ENCODE data around the gene MRPL53. TPM values are rescaled to one million over a fixed set of nuclear protein-coding genes. Genes with fewer than 3 reads are reported as not detected.
"Not testable (repeated sequence)": the region's sequence is repeated elsewhere in the genome, so short reads cannot be mapped to it uniquely, and the experiment has no call there.

The MRPL53 gene
- total RNA-seq, 2 donors from 2014 or later, result 31.4 to 67.9 TPM

DNA sequence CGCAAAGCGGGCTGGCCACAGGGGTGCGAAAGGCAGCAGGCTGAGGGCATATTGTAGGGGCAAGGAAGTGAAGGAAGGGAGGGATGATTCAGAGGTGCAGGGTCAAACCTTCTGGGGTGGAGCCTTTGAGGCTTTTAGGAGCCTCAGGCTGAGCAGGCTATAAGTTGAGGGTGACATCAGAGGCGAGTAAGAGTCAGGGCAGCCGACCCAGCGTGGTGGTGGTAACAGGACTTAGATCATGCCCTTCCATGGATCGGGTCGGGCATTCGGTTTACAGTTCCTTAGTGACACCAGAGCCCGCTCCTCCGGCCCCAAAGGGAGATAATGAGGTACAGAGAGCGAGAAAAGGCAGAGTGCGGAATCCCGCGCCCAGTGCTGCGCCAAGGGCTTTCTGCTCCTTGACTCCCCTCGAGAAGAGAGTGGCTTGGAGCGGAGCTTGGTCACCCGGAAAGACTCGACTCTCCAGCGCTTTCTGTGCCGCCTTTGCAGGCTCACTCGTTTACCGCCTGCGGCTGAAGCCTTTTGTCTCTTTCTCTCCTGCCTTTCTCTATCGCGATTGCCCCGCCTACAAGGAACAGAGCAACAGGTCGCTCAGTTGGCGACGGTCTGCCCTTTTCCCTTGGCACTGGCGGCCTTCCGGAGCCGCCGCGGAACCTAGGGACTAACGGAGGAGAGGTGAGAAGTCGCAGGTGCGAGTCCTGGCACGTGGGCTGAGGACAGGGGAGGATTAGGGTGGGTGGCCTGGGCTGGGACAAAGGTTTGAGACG lies 26.2 kb upstream of the MRPL53 start:
- H3K27me3 Mint-ChIP-seq, result peaks cover 57% of the 10 kb centered on the region

DNA sequence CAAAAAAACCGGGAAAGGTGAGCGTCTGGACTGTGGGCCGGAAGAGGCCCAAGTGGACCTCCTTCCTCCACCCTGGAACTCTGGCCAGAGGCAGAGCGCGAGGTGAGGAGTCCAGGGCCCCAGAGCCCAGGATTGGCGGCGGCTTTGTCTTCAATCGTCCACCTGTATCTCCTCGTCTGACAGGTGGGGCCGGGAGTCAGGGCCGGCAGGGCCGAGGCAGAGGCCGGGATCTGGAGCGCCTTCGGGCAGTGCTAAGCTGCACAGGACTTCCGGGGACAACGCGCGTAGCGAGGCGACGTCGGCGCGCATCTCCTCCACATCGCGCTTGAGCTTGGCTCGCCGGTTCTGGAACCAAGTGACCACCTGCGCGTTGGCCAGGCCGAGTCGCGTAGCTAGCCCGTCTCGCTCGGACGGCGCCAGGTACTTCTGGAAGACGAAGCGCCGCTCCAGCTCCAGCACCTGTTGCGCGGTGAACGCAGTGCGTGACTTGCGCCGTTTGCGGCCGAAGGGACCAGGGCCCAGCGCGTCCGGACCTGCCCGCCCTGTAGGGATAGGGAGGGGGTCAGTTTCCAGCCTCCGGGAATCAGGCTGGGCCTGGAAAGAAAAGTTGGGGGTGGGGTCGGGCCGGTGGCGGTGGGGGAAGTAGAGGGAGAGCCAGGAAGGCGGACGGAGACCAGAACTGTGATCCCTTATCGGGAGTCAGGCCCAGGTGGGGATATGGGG lies 25.5 kb upstream of the MRPL53 start:
- Mint-ChIP-seq H3K27ac (peak overlapping the region; percentile 84), H3K27me3 (peaks cover 49% of the 10 kb centered on the region)
- peak in 1 of 3 donors; percentile 24 for DNase-seq

More for the DNA sequence above, 26.2 kb upstream of the MRPL53 start:
- H3K4me1 Mint-ChIP-seq, result peaks cover 23% of the 10 kb centered on the region
- H3K9me3 ChIP-seq (ENCODE audit: control insufficient read depth, low read length, poor library complexity, severe bottlenecking), result no peaks in the 10 kb centered on the region
- peaks cover 3% of the 10 kb centered on the region for H3K36me3 Mint-ChIP-seq (ENCODE audit: low read depth)
- H3K4me3 Mint-ChIP-seq, result peak overlapping the region; percentile 90
- H3K27ac Mint-ChIP-seq, result peak overlapping the region; percentile 84
- ATAC-seq (peak; percentile 40), DNase-seq (no peak)

DNA sequence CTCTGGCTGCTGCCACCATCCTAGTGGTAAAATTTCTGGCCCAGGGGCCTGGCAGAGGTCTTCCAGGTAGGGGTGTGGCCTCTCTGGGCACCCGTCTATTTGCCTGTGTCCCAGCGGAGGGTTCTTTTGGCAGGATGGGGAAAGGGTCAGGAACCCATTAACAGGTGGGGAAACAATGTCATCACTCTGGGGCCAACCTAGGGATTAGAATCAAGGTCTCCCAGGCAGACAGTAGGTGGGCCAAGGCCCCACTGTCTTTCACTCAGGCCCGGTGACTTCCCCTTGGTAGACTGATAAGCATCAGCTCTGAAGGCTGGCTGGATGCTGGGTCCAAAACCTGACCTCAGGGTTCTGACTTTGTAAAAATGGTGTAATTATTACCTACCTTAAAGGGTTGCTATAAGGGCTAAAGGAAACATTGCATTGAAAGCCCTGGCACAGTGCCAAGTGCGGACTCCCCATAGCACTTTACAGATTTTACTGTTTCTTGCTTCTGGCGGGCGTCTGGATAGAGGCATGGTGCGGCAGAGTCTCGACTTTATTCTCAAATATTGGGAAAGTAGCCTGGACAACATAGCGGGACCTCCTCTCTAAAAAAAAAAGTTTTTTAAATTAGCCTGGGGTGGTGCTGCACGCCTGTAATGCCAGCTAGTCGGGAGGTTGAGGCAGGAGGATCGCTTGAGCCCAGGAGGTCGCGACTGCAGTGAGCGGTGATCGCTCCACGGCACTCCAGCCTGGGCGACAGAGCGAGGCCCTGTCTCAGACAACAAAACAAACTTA lies 24.7 kb upstream of the MRPL53 start:
- H3K4me1 Mint-ChIP-seq, result peaks cover 20% of the 10 kb centered on the region
- no peak overlapping the region for H3K27ac Mint-ChIP-seq
- no peak for ATAC-seq
- peaks cover 8% of the 10 kb centered on the region for H3K36me3 Mint-ChIP-seq (ENCODE audit: low read depth)
- H3K9me3 ChIP-seq (ENCODE audit: control insufficient read depth, low read length, poor library complexity, severe bottlenecking), result no peaks in the 10 kb centered on the region
- H3K4me3 Mint-ChIP-seq, result peak overlapping the region; percentile 90
- no peak for DNase-seq
- H3K27me3 Mint-ChIP-seq, result peaks cover 42% of the 10 kb centered on the region

More for the DNA sequence above, 25.5 kb upstream of the MRPL53 start:
- no peaks in the 10 kb centered on the region for H3K9me3 ChIP-seq (ENCODE audit: control insufficient read depth, low read length, poor library complexity, severe bottlenecking)
- ATAC-seq, result peak; percentile 34
- H3K4me1 Mint-ChIP-seq, result peaks cover 23% of the 10 kb centered on the region
- H3K36me3 Mint-ChIP-seq (ENCODE audit: low read depth), result peaks cover 5% of the 10 kb centered on the region
- peak overlapping the region; percentile 90 for H3K4me3 Mint-ChIP-seq

DNA sequence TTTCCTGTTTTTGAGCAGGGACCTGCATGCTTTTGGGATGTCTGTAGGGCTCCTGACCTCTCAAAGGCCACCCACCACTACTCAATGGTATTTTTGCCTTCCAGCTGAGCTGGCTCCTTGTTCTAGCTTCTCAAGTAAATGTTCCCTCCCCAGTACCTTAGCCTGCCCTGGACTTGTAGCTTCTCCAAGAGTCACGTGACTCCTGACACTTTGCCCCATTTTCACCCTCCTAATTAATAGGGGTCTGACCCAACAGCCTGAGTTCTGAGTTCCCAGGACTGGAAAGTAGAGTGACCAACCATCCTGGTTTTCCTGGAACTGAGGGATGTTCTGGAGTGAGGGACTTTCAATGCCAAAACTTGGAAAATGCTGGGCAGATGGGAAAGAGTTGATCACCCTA lies 23.0 kb upstream of the MRPL53 start:
- H3K9me3 ChIP-seq (ENCODE audit: control insufficient read depth, low read length, poor library complexity, severe bottlenecking), result no peaks in the 10 kb centered on the region
- Mint-ChIP-seq H3K36me3 (ENCODE audit: low read depth) (peaks cover 11% of the 10 kb centered on the region), H3K4me3 (no peak overlapping the region), H3K27me3 (peaks cover 25% of the 10 kb centered on the region), H3K27ac (no peak overlapping the region), H3K4me1 (peaks cover 17% of the 10 kb centered on the region)
- no peak for ATAC-seq
- no peak for DNase-seq

DNA sequence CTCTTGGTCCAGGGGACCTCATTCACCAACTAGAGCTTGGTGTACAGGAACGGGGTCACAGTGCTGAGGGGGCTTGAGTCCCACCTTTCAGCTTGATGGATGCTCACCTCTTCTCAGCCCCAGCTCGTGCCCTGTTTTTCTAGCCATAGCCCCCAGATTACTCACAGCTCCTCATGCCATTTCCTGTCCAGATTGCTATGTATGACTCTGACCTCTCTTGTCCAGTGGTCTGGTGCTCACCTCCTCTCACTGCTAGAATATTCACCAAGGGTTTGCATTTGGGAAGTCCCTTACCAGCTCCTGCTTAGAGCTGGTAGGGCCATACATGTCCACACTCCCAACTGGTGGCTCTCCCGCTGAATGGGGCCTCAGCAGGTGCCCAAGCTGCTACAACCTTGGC lies 21.1 kb upstream of the MRPL53 start:
- H3K36me3 Mint-ChIP-seq (ENCODE audit: low read depth), result peaks cover 11% of the 10 kb centered on the region
- H3K9me3 ChIP-seq (ENCODE audit: control insufficient read depth, low read length, poor library complexity, severe bottlenecking), result no peaks in the 10 kb centered on the region
- no peak overlapping the region for H3K4me3 Mint-ChIP-seq
- ATAC-seq (no peak), DNase-seq (no peak)
- H3K27me3 Mint-ChIP-seq, result peaks cover 11% of the 10 kb centered on the region
- peaks cover 16% of the 10 kb centered on the region for H3K4me1 Mint-ChIP-seq
- H3K27ac Mint-ChIP-seq, result no peak overlapping the region

DNA sequence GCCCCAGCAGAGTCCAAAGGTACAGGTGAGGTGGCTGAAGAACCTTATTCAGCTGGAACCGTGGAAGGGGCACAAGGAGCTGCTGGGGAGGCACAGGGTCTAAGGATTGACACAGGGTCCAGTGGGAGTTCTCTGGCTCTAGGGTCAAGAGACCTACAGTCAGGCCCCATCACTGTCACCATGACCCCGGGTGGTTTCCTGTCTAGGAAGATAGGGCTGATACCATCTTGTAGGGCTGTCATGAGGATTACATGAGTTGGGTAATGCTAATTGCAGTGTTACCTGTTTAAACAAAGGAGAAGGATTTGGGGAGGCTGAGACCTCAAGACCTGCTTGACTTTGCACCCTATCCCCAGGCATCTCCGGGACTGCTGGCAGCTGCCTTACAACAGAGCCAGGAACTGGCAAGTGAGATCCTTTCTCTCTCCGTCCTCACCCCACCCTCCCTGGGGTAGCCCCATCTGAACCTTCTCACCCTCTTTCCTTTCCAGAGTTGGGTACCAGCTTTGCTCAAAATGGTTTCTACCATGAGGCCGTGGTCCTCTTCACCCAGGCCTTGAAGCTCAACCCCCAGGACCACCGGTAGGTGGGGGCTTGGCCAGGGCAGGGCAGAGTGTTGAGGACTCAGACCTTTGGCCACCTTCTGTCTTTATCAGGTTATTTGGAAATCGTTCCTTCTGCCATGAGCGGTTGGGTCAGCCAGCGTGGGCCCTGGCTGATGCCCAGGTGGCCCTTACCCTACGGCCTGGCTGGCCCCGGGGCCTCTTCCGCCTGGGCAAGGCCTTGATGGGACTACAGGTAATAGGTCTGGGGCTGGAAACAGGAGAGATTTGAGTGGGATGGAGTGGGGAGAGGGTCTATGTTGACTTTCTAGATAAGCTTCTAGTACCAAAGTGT lies 19.4 kb upstream of the MRPL53 start:
- Mint-ChIP-seq H3K36me3 (ENCODE audit: low read depth) (peaks cover 11% of the 10 kb centered on the region), H3K27ac (no peak overlapping the region), H3K4me3 (no peak overlapping the region), H3K27me3 (no peaks in the 10 kb centered on the region), H3K4me1 (peaks cover 8% of the 10 kb centered on the region)
- ATAC-seq (no peak), DNase-seq (no peak)
- no peaks in the 10 kb centered on the region for H3K9me3 ChIP-seq (ENCODE audit: control insufficient read depth, low read length, poor library complexity, severe bottlenecking)

DNA sequence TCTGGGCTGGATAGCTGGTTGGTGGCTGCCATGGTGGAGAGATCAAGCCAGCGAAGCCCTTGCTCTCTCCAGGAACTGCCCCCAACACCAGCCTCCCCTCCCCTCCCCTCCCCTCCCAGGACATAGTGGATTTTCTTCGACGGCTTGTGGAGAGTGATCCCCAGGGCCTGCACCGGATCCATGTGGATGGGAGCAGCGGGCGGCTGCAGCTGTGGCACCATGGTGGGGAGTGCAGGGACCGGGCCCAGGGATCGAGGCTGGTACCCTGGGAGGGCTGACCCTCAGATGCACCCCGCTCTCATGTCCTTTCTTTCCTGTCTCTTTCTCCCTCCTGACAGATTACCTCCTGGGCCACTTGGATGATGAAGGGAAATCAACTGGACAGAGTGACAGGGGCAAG lies 17.4 kb upstream of the MRPL53 start:
- H3K4me3 Mint-ChIP-seq, result no peak overlapping the region
- peaks cover 11% of the 10 kb centered on the region for H3K36me3 Mint-ChIP-seq (ENCODE audit: low read depth)
- H3K27ac Mint-ChIP-seq, result peak overlapping the region; percentile 60
- no peak for ATAC-seq
- H3K27me3 Mint-ChIP-seq, result no peaks in the 10 kb centered on the region
- no peak for DNase-seq
- peaks cover 12% of the 10 kb centered on the region for H3K4me1 Mint-ChIP-seq
- H3K9me3 ChIP-seq (ENCODE audit: control insufficient read depth, low read length, poor library complexity, severe bottlenecking), result no peaks in the 10 kb centered on the region

DNA sequence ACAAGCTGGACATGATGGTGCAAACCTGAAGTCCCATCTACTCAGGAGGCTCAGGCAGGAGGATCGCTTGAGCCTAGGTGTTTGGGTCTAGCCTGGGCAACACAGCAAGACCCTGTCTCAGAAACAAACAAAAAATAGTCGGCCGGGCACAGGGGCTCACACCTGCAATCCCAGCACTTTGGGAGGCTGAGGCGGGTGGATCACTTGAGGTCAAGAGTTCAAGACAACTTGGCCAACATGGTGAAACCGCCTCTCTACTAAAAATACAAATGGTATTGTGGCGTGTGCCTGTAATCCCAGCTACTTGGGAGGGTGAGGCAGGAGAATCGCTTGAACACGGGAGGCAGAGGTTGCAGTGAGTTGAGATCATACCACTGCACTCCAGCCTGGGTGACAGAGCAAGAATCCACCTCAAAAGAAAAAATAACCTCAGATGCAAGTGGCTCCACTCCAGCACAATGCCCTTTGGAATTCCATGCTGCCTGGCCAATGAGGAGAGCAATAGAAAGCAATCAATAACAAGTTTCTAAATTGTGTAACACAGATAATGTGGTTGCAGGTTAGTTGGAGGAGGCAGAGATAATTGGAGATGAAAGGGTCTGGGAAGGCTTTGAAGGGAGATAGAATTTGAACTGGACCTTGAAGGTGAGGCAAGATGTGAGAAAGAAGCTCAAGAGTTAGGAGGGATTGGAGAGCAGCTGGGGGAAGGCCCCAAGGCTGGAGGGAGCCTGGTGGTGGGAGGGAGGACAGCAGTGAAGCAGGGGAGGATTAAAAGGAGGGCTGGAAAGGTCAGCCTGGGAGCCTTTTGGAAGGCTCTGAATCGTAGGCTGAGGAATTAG lies 16.4 kb upstream of the MRPL53 start:
- Mint-ChIP-seq H3K4me1 (peaks cover 12% of the 10 kb centered on the region), H3K27me3 (no peaks in the 10 kb centered on the region), H3K36me3 (ENCODE audit: low read depth) (peaks cover 8% of the 10 kb centered on the region), H3K27ac (peak overlapping the region; percentile 73), H3K4me3 (peak overlapping the region; percentile 63)
- ATAC-seq (no peak), DNase-seq (no peak)
- H3K9me3 ChIP-seq (ENCODE audit: control insufficient read depth, low read length, poor library complexity, severe bottlenecking), result no peaks in the 10 kb centered on the region

DNA sequence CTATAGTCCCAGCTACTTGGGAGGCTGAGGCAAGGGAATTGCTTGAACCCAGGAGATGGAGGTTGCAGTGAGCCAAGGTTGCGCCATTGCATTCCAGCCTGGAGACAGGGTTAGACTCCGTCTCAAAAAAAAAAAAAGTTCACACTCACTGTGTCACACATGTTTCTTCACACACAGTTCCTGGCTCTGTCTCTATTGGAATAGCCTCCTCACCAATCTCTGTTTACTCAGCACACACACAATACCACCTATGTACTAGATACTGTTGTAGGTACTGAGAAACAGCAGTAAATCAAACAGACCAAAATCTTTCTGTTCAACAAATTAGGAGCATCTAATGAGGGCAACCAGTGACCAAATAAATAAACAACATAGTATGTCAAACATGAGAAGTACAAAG lies 13.7 kb upstream of the MRPL53 start:
- Mint-ChIP-seq H3K4me3 (no peak overlapping the region), H3K27me3 (no peaks in the 10 kb centered on the region), H3K27ac (no peak overlapping the region), H3K36me3 (ENCODE audit: low read depth) (peaks cover 7% of the 10 kb centered on the region), H3K4me1 (peaks cover 26% of the 10 kb centered on the region)
- H3K9me3 ChIP-seq (ENCODE audit: control insufficient read depth, low read length, poor library complexity, severe bottlenecking), result no peaks in the 10 kb centered on the region
- DNase-seq (no peak), ATAC-seq (no peak)

DNA sequence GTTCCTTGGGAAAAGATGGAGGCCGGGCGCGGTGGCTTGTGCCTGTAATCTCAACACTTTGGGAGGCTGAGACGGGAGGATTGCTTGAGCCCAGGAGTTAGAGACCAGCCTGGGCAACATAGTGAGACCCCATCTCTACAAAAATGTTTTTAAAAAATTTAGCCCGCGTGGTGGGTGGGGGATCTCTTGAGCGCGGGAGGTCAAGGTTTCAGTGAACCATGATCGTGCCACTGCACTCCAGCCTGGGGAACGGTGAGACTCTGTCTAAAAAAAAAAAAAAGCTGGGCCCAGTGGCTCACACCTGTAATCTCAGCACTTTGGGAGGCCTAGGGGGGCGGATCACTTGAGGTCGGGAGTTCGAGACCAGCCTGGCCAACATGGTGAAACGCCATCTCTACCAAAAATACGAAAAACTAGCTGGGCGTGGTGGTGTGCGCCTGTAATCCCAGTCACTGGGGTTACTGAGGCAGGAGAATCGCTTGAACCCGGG lies 11.2 kb upstream of the MRPL53 start:
- Mint-ChIP-seq H3K4me3 (peak overlapping the region; percentile 97), H3K4me1 (peaks cover 26% of the 10 kb centered on the region), H3K27ac (peak overlapping the region; percentile 98)
- H3K27me3 Mint-ChIP-seq; ATAC-seq; DNase-seq; H3K36me3 Mint-ChIP-seq (ENCODE audit: low read depth); H3K9me3 ChIP-seq (ENCODE audit: control insufficient read depth, low read length, poor library complexity, severe bottlenecking): not testable (repeated sequence)

DNA sequence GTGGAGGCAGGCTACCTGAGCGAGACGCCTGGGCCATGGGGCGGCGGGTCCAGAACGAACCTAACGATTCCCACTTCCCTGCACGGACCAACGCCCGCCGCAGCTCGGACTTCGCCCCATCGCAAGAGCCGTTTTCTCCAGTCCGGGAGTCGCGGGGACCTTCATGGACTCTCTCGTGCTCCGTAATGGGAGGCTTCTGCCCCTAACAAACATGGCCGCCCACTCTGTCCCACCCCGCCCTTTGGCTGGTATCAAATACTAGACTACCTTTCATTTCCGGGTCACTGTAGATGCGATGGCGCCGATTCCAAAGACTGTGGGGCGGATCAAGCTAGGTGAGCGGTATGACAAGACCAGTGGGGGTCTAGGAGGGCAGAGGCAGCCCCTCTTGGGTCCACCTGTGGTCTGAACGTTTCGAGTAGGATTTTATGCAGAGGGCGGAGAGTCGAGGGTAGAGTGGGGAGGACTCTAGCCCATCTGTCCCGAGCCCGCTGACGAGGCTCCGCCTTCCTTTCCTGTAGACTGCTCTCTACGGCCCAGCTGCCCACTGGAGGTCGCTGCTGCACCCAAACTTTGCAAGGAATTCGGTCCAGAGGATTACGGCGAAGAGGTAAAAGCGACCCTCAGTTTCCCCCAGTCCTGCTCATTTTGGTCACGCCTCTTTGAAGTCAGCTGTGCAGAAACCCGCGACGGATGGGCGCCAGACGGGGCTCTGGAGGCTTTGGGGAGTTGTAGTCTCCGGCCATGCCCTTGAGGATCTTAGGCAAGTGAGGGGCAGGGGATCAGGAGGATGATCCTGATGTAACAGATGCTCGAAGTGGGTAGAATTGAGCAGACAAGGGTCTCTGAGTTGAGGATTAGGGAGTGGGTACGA lies 10.6 kb upstream of the MRPL53 start, which contains the start of the genes CCDC142 and TTC31:
Gene CCDC142 (minus strand): TSS at position 198 of the 874 bp plus-strand sequence. CDS start 161 bp downstream, at position 37.
Gene TTC31 (plus strand): TSS at position 281 of the 874 bp plus-strand sequence. CDS start 15 bp downstream, at position 296.
- peak; percentile 93 for ATAC-seq
- Mint-ChIP-seq H3K4me3 (peak within 1 kb of the TSS; percentile 97), H3K4me1 (peaks cover 26% of the 10 kb centered on the region)

More for the DNA sequence above, 10.6 kb upstream of the MRPL53 start, which contains the start of the genes CCDC142 and TTC31:
- Mint-ChIP-seq H3K27ac (peak within 1 kb of the TSS; percentile 98), H3K36me3 (ENCODE audit: low read depth) (peaks cover 5% of the 10 kb centered on the region), H3K27me3 (no peaks in the 10 kb centered on the region)
- DNase-seq, result peak; percentile 76 to 85 (median 84)
- H3K9me3 ChIP-seq (ENCODE audit: control insufficient read depth, low read length, poor library complexity, severe bottlenecking), result no peaks in the 10 kb centered on the region

Measured in T-helper 17 cell (primary cell).